ENCODE measurements around the gene CFAP45. TPM values are rescaled to one million over a fixed set of nuclear protein-coding genes. Genes with fewer than 3 reads are reported as not detected.
A peak's percentile ranks its signal among the peaks of the same experiment; 100 is the strongest.

Gene CFAP45
- total and polyA plus RNA-seq, 2 experiments from 2014 or later = not detected

- H3K4me1 ChIP-seq (ENCODE audit: low read depth) = peaks cover 9% of the 10 kb centered on the region
- no peak overlapping the region for H3K4me3 ChIP-seq
- no peak overlapping the region for H3K27ac ChIP-seq
- H3K36me3 ChIP-seq = no peaks in the 10 kb centered on the region
- H3K27me3 ChIP-seq = peaks cover 5% of the 10 kb centered on the region
- TF ChIP-seq CTCF (IDR thresholded peaks at IDR 0.05; ENCODE audit: low read depth, low read length) = no peak
- no peak for DNase-seq (ENCODE audit: low read depth in 1 of 2, low spot score in 1 of 2)
- H3K9me3 ChIP-seq (ENCODE audit: low read depth) = no peaks in the 10 kb centered on the region
Observed at GRCh38 chr1:159927211-159927848, 27.4 kb upstream of the CFAP45 start.

- no peak overlapping the region for H3K27ac ChIP-seq
- peaks cover 5% of the 10 kb centered on the region for H3K27me3 ChIP-seq
- peaks cover 9% of the 10 kb centered on the region for H3K4me1 ChIP-seq (ENCODE audit: low read depth)
- TF ChIP-seq CTCF (IDR thresholded peaks at IDR 0.05; ENCODE audit: low read depth, low read length) = no peak
- H3K9me3 ChIP-seq (ENCODE audit: low read depth) = no peaks in the 10 kb centered on the region
- no peak for DNase-seq (ENCODE audit: low read depth in 1 of 2, low spot score in 1 of 2)
- no peaks in the 10 kb centered on the region for H3K36me3 ChIP-seq
- peak overlapping the region; percentile 21 for H3K4me3 ChIP-seq
Observed at GRCh38 chr1:159925719-159926078, 25.7 kb upstream of the CFAP45 start.

- H3K4me3 ChIP-seq = peak within 1 kb of the TSS; percentile 21
- no peaks in the 10 kb centered on the region for H3K9me3 ChIP-seq (ENCODE audit: low read depth)
- H3K4me1 ChIP-seq (ENCODE audit: low read depth) = peaks cover 9% of the 10 kb centered on the region
- no peak within 1 kb of the TSS for H3K27ac ChIP-seq
- no peaks in the 10 kb centered on the region for H3K36me3 ChIP-seq
- DNase-seq (ENCODE audit: low read depth in 1 of 2, low spot score in 1 of 2) = peak; percentile 79 to 96
- peak; percentile 20 for TF ChIP-seq CTCF (IDR thresholded peaks at IDR 0.05; ENCODE audit: low read depth, low read length)
- peaks cover 5% of the 10 kb centered on the region for H3K27me3 ChIP-seq
Observed at GRCh38 chr1:159924791-159925718, 25.1 kb upstream of the CFAP45 start, which contains the start of gene TAGLN2. Gene TAGLN2, minus strand, starts transcription at chr1:159925507. Its CDS starts 4,998 bp downstream, at chr1:159920509.

GRCh38 chr1:159924025-159924790 is 24.2 kb upstream of the CFAP45 start:
- TF ChIP-seq CTCF (IDR thresholded peaks at IDR 0.05; ENCODE audit: low read depth, low read length) = no peak
- H3K27ac ChIP-seq = no peak overlapping the region
- peak overlapping the region; percentile 21 for H3K4me3 ChIP-seq
- no peaks in the 10 kb centered on the region for H3K36me3 ChIP-seq
- no peaks in the 10 kb centered on the region for H3K9me3 ChIP-seq (ENCODE audit: low read depth)
- peaks cover 9% of the 10 kb centered on the region for H3K4me1 ChIP-seq (ENCODE audit: low read depth)
- DNase-seq (ENCODE audit: low read depth in 1 of 2, low spot score in 1 of 2) = peak in 1 of 2 donors; percentile 93
- H3K27me3 ChIP-seq = peaks cover 5% of the 10 kb centered on the region
